ENCODE data around the gene OGA. TPM values are rescaled to one million over a fixed set of nuclear protein-coding genes. Genes with fewer than 3 reads are reported as not detected.

OGA gene
- total and polyA plus RNA-seq, 2 experiments from 2014 or later: 56.4 to 98.1 TPM

- TF ChIP-seq CTCF (IDR thresholded peaks at IDR 0.05; ENCODE audit: low read depth, low read length): no peak
- Histone ChIP-seq H3K36me3 (no peaks in the 10 kb centered on the region), H3K9me3 (ENCODE audit: low read depth) (no peaks in the 10 kb centered on the region), H3K27me3 (peaks cover 39% of the 10 kb centered on the region), H3K27ac (no peak overlapping the region), H3K4me1 (ENCODE audit: low read depth) (peaks cover 9% of the 10 kb centered on the region), H3K4me3 (peak overlapping the region; percentile 49)
- no peak for DNase-seq (ENCODE audit: low read depth in 1 of 2, low spot score in 1 of 2)
Measured at GRCh38 chr10:101774589-101775272, 43.5 kb downstream of the OGA start.

GRCh38 chr10:101773923-101774588 lies 44.2 kb downstream of the OGA start:
- Histone ChIP-seq H3K36me3 (no peaks in the 10 kb centered on the region), H3K4me3 (no peak overlapping the region), H3K9me3 (ENCODE audit: low read depth) (no peaks in the 10 kb centered on the region), H3K27ac (no peak overlapping the region), H3K4me1 (ENCODE audit: low read depth) (peaks cover 15% of the 10 kb centered on the region), H3K27me3 (peaks cover 39% of the 10 kb centered on the region)
- TF ChIP-seq CTCF (IDR thresholded peaks at IDR 0.05; ENCODE audit: low read depth, low read length): no peak
- no peak for DNase-seq (ENCODE audit: low read depth in 1 of 2, low spot score in 1 of 2)

GRCh38 chr10:101772895-101773761 lies 45.1 kb downstream of the OGA start:
- no peak for DNase-seq (ENCODE audit: low read depth in 1 of 2, low spot score in 1 of 2)
- TF ChIP-seq CTCF (IDR thresholded peaks at IDR 0.05; ENCODE audit: low read depth, low read length): no peak
- Histone ChIP-seq H3K4me3 (no peak overlapping the region), H3K27me3 (peaks cover 39% of the 10 kb centered on the region), H3K4me1 (ENCODE audit: low read depth) (peaks cover 10% of the 10 kb centered on the region), H3K27ac (no peak overlapping the region), H3K36me3 (no peaks in the 10 kb centered on the region), H3K9me3 (ENCODE audit: low read depth) (no peaks in the 10 kb centered on the region)

- TF ChIP-seq CTCF (IDR thresholded peaks at IDR 0.05; ENCODE audit: low read depth, low read length): no peak
- H3K9me3 ChIP-seq (ENCODE audit: low read depth): no peaks in the 10 kb centered on the region
- H3K27ac ChIP-seq: no peak overlapping the region
- DNase-seq (ENCODE audit: low read depth in 1 of 2, low spot score in 1 of 2): no peak
- H3K4me3 ChIP-seq: no peak overlapping the region
- peaks cover 9% of the 10 kb centered on the region for H3K4me1 ChIP-seq (ENCODE audit: low read depth)
- H3K36me3 ChIP-seq: no peaks in the 10 kb centered on the region
- H3K27me3 ChIP-seq: peaks cover 39% of the 10 kb centered on the region
Measured at GRCh38 chr10:101772017-101772894, 46.0 kb downstream of the OGA start.

- no peak for DNase-seq (ENCODE audit: low read depth in 1 of 2, low spot score in 1 of 2)
- TF ChIP-seq CTCF (IDR thresholded peaks at IDR 0.05; ENCODE audit: low read depth, low read length): no peak
- H3K27me3 ChIP-seq: peaks cover 37% of the 10 kb centered on the region
- no peak overlapping the region for H3K4me3 ChIP-seq
- H3K36me3 ChIP-seq: no peaks in the 10 kb centered on the region
- H3K27ac ChIP-seq: no peak overlapping the region
- no peaks in the 10 kb centered on the region for H3K9me3 ChIP-seq (ENCODE audit: low read depth)
- peaks cover 9% of the 10 kb centered on the region for H3K4me1 ChIP-seq (ENCODE audit: low read depth)
Measured at GRCh38 chr10:101771380-101771779, 46.9 kb downstream of the OGA start.

Measured in cardiac muscle cell (in vitro differentiated cells and primary cell).